Right atrium auricular region (tissue), 2 donors: ENCODE results near the gene MXRA8. TPM values are rescaled to one million over a fixed set of nuclear protein-coding genes. Genes with fewer than 3 reads are reported as not detected.

Experiments used
- DNase-seq: peaks from one replicate; pipeline ENCODE4 v3.0.0-alpha.2; 2019; ENCODE audit warnings: low spot score
- H3K27ac ChIP-seq, 2 donors: fragments of 200-600 bp; sonication (generic); 1 replicate in 1 of 2; 2 replicates in 1 of 2; pipeline ENCODE4 v1.5.1; 2016 to 2019
- H3K27me3 ChIP-seq, 2 donors: fragments of 200-600 bp; sonication (generic); one replicate each; pipeline versions ENCODE4 v1.5.1 to v1.6.0; 2017 to 2019
- H3K36me3 ChIP-seq: fragments of 200-600 bp; sonication (generic); one replicate; pipeline ENCODE4 v1.5.1; 2016
- H3K4me1 ChIP-seq, 2 donors: fragments of 200-600 bp; sonication (generic); one replicate each; pipeline versions ENCODE4 v1.5.1 to v1.6.0; 2017 to 2019
- H3K4me3 ChIP-seq, 2 donors: fragments of 200-600 bp; sonication (generic); 1 replicate in 1 of 2; 2 replicates in 1 of 2; pipeline ENCODE4 v1.5.1; 2017 to 2019; ENCODE audit warnings: mild to moderate bottlenecking in 1 of 2, moderate library complexity in 1 of 2
- H3K9me3 ChIP-seq, 2 donors: fragments of 200-600 bp; sonication (generic); one replicate each; pipeline ENCODE4 v1.5.1; 2019
- CTCF ChIP-seq, 2 donors: fragments of 200-600 bp; sonication (generic); IDR thresholded peaks; one replicate each; pipeline ENCODE4 v1.5.1; 2019; ENCODE audit warnings: antibody characterized with exemption in 2 of 2
- total RNA-seq, 2 donors: library from RNA; depleted of rRNA; stranded (reverse); fragments of >200 nt; gene quantifications; one replicate each; pipeline ENCODE4 v1.1.0, GENCODE V29; 2016

MXRA8 gene
- total RNA-seq, 2 donors from 2014 or later: 53.4 to 58.6 TPM

GRCh38 chr1:1306661-1307260 lies 51.6 kb downstream of the MXRA8 start:
- no peak for DNase-seq
- H3K4me1 ChIP-seq: peaks cover 0 to 51% of the 10 kb centered on the region in 2 donors
- H3K36me3 ChIP-seq: peaks cover 10% of the 10 kb centered on the region
- H3K27ac ChIP-seq: peak overlapping the region; percentile 95
- H3K9me3 ChIP-seq: no peaks in the 10 kb centered on the region
- no peaks in the 10 kb centered on the region for H3K27me3 ChIP-seq
- no peak for TF ChIP-seq CTCF (IDR thresholded peaks at IDR 0.05)
- H3K4me3 ChIP-seq: peak overlapping the region; percentile 67 to 90

GRCh38 chr1:1306070-1306660 lies 52.2 kb downstream of the MXRA8 start:
- Histone ChIP-seq H3K36me3 (peaks cover 4% of the 10 kb centered on the region), H3K9me3 (no peaks in the 10 kb centered on the region), H3K4me3 (peak overlapping the region; percentile 18 to 90), H3K27me3 (no peaks in the 10 kb centered on the region), H3K27ac (peak overlapping the region; percentile 73 to 75), H3K4me1 (peaks cover 0 to 51% of the 10 kb centered on the region in 2 donors)
- no peak for DNase-seq
- no peak for TF ChIP-seq CTCF (IDR thresholded peaks at IDR 0.05)

GRCh38 chr1:1305300-1306069 lies 52.9 kb downstream of the MXRA8 start:
- Histone ChIP-seq H3K4me3 (peak overlapping the region; percentile 18 to 90), H3K9me3 (no peaks in the 10 kb centered on the region), H3K27me3 (no peaks in the 10 kb centered on the region), H3K4me1 (peaks cover 0 to 51% of the 10 kb centered on the region in 2 donors), H3K36me3 (no peaks in the 10 kb centered on the region), H3K27ac (peak overlapping the region; percentile 73 to 75)
- TF ChIP-seq CTCF (IDR thresholded peaks at IDR 0.05): no peak
- DNase-seq: peak; percentile 82

GRCh38 chr1:1304331-1305299 lies 53.7 kb downstream of the MXRA8 start:
- no peak for TF ChIP-seq CTCF (IDR thresholded peaks at IDR 0.05)
- H3K27ac ChIP-seq: peak overlapping the region; percentile 73 to 75
- no peaks in the 10 kb centered on the region for H3K27me3 ChIP-seq
- no peaks in the 10 kb centered on the region for H3K36me3 ChIP-seq
- H3K4me1 ChIP-seq: peaks cover 0 to 46% of the 10 kb centered on the region in 2 donors
- peak; percentile 79 for DNase-seq
- no peaks in the 10 kb centered on the region for H3K9me3 ChIP-seq
- H3K4me3 ChIP-seq: peak overlapping the region; percentile 18 to 90

- no peaks in the 10 kb centered on the region for H3K27me3 ChIP-seq
- no peak overlapping the region for H3K4me3 ChIP-seq
- H3K36me3 ChIP-seq: no peaks in the 10 kb centered on the region
- no peak for DNase-seq
- no peaks in the 10 kb centered on the region for H3K9me3 ChIP-seq
- peaks cover 0 to 37% of the 10 kb centered on the region in 2 donors for H3K4me1 ChIP-seq
- no peak for TF ChIP-seq CTCF (IDR thresholded peaks at IDR 0.05)
- H3K27ac ChIP-seq: peak overlapping the region in 1 of 2 donors; percentile 73
Observed at GRCh38 chr1:1303736-1304135, 54.6 kb downstream of the MXRA8 start.
